Activated T-cell treated with anti-CD3 and anti-CD28 coated beads, Interleukin-2, amount 50 U/mL, for 72 hours (primary cell): ENCODE results near the gene PLXNA1. TPM values are rescaled to one million over a fixed set of nuclear protein-coding genes. Genes with fewer than 3 reads are reported as not detected.

Experiments used
- ATAC-seq, 2 donors: fragments of 150-1000 bp; cut with Tn5 transposase; replicated peaks in 1 of 2; 2 replicates each; pipeline ENCODE4 v1.10.0; 2021; ENCODE audit warnings: moderate library complexity in 2 of 2, mild to moderate bottlenecking in 1 of 2
- DNase-seq, 2 donors: peaks; one replicate each; pipeline ENCODE4 v3.0.0; 2021 to 2022; ENCODE audit warnings: mixed read lengths in 1 of 2
- H3K27ac Mint-ChIP-seq: one replicate; pipeline ENCODE4 v1.8.0; 2022; ENCODE audit warnings: mild to moderate bottlenecking, moderate library complexity, mixed read lengths
- H3K27me3 Mint-ChIP-seq: one replicate; pipeline ENCODE4 v1.8.0; 2022; ENCODE audit warnings: low read depth, mixed read lengths
- H3K36me3 Mint-ChIP-seq, 2 donors: one replicate each; pipeline ENCODE4 v1.8.0; 2022; ENCODE audit warnings: mixed read lengths in 2 of 2, mild to moderate bottlenecking in 1 of 2; ENCODE audit not compliant: insufficient read depth in 2 of 2
- H3K4me1 Mint-ChIP-seq: one replicate; pipeline ENCODE4 v1.8.0; 2022; ENCODE audit warnings: low read depth, mixed read lengths
- H3K4me3 Mint-ChIP-seq, 2 donors: one replicate each; pipeline ENCODE4 v1.8.0; 2022; ENCODE audit warnings: mild to moderate bottlenecking in 2 of 2, mixed read lengths in 2 of 2, moderate library complexity in 2 of 2
- H3K9me3 Mint-ChIP-seq, 2 donors: one replicate each; pipeline ENCODE4 v1.8.0; 2022; ENCODE audit warnings: mixed read lengths in 2 of 2
- total RNA-seq, 2 donors: library from RNA; stranded (reverse); gene quantifications; one replicate each; pipeline ENCODE4 v1.2.3, GENCODE V29; 2022

PLXNA1 gene
- total RNA-seq, 2 donors from 2014 or later: 3.7 to 5.2 TPM

DNA sequence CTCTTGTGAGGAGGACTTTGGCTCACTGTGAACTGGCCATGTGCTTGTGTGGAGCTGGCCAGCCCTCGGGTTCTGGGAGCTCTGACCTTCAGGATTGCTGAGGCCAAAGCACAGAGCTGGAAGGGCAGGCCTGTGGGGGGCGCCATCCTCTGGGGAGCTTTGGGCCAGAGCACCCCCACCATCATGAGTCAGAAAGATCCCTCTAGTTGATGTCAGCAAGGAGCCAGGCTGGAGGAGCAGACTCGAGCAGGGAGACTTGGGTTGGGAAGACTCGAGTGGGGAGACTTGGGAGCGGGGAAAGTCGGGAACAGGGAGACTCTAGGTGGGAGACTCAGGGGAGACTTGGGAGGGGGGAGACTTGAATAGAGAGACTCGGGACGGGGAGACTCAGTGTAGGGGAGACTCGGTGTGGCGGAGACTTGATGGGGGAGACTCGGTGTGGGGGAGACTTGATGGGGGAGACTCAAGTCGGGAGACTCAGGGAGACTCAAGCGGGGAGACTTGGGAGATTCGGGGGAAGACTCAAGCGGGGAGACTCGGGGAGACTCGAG, 37.7 kb upstream of the PLXNA1 start:
- ATAC-seq (no peak), DNase-seq (no peak)
- H3K4me1 Mint-ChIP-seq: no peaks in the 10 kb centered on the region
- H3K27ac Mint-ChIP-seq: no peak overlapping the region
- H3K9me3 Mint-ChIP-seq: no peaks in the 10 kb centered on the region
- H3K27me3 Mint-ChIP-seq: no peaks in the 10 kb centered on the region
- no peak overlapping the region for H3K4me3 Mint-ChIP-seq
- no peaks in the 10 kb centered on the region for H3K36me3 Mint-ChIP-seq

DNA sequence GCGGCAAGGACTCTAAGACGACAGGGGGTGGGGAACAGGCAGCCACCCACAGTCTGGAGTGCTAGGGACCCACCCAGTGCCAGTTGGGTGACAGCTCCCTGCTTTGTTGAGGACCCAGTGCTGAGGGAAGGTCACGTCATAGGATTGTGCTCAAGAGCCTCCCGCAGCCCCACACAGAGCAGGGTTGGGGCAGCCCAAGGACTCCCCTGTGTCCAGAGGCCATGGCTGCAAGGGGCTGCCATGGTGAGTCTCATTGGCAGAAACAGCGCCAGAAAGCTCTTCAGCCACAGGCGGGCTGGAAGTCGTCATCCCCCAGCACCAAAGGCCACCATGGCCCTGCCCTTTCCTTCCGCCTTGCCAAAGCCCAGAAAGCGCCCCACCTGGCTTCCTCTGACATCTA, 37.0 kb upstream of the PLXNA1 start:
- Mint-ChIP-seq H3K27me3 (no peaks in the 10 kb centered on the region), H3K4me1 (no peaks in the 10 kb centered on the region), H3K4me3 (no peak overlapping the region), H3K9me3 (no peaks in the 10 kb centered on the region), H3K36me3 (no peaks in the 10 kb centered on the region), H3K27ac (no peak overlapping the region)
- ATAC-seq: no peak
- DNase-seq: no peak

- DNase-seq: no peak
- no peaks in the 10 kb centered on the region for H3K36me3 Mint-ChIP-seq
- no peak for ATAC-seq
These were observed 36.5 kb upstream of the PLXNA1 start for GRCh38 chr3:126946405-126946804.

GRCh38 chr3:126947429-126947828, 35.5 kb upstream of the PLXNA1 start:
- ATAC-seq (no peak), DNase-seq (no peak)
- Mint-ChIP-seq H3K4me3 (no peak overlapping the region), H3K27ac (no peak overlapping the region), H3K36me3 (no peaks in the 10 kb centered on the region), H3K9me3 (no peaks in the 10 kb centered on the region), H3K4me1 (no peaks in the 10 kb centered on the region), H3K27me3 (no peaks in the 10 kb centered on the region)

More at GRCh38 chr3:126946405-126946804, 36.5 kb upstream of the PLXNA1 start:
- Mint-ChIP-seq H3K9me3 (no peaks in the 10 kb centered on the region), H3K27me3 (no peaks in the 10 kb centered on the region), H3K4me3 (no peak overlapping the region), H3K4me1 (no peaks in the 10 kb centered on the region), H3K27ac (no peak overlapping the region)

- Mint-ChIP-seq H3K27ac (no peak overlapping the region), H3K27me3 (no peaks in the 10 kb centered on the region), H3K4me3 (no peak overlapping the region), H3K4me1 (no peaks in the 10 kb centered on the region), H3K9me3 (no peaks in the 10 kb centered on the region), H3K36me3 (no peaks in the 10 kb centered on the region)
- ATAC-seq (no peak), DNase-seq (no peak)
These were observed 33.9 kb upstream of the PLXNA1 start for GRCh38 chr3:126948980-126949535.

GRCh38 chr3:126951561-126951960, 31.4 kb upstream of the PLXNA1 start:
- no peaks in the 10 kb centered on the region for H3K9me3 Mint-ChIP-seq
- H3K36me3 Mint-ChIP-seq: no peaks in the 10 kb centered on the region
- no peaks in the 10 kb centered on the region for H3K4me1 Mint-ChIP-seq
- H3K4me3 Mint-ChIP-seq: no peak overlapping the region
- no peak for ATAC-seq
- no peaks in the 10 kb centered on the region for H3K27me3 Mint-ChIP-seq
- no peak for DNase-seq
- H3K27ac Mint-ChIP-seq: no peak overlapping the region

DNA sequence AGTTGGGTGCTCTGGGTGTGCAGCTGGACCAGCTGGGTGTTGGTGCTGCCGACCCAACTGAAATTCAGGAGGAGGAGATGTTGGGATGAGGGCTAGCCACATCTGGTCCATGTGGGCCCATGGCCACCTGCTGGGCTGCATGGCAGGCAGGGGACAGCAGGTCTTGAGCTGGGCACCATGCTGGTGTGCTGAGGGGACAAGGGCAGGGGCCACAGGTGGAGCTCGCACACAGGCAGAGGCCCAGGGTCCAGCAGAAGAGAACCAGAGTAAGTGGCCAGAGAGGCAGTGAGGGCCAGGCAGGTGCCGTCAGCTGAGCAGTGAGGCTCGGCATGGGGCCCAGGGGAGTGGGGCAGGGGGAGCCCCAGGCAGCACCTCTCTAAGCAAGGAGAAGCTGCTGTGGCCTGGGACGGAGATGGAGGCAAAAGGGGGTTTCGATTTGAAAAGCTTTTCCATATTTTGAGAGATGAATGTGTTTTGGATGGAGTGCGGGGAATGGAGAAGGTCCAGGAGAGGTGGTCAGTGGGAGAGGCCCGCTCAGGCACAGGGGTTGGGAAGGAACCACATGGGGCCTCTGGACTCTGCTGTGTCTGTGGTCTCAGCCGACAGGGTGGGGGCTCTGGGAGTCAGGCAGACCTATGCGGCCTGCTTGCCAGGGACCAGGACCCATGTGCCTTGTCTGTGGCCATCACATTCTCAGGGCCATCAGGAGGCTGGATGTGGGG, 30.5 kb upstream of the PLXNA1 start:
- ATAC-seq (no peak), DNase-seq (no peak)
- H3K36me3 Mint-ChIP-seq: no peaks in the 10 kb centered on the region
- no peaks in the 10 kb centered on the region for H3K4me1 Mint-ChIP-seq
- no peak overlapping the region for H3K27ac Mint-ChIP-seq
- no peak overlapping the region for H3K4me3 Mint-ChIP-seq
- no peaks in the 10 kb centered on the region for H3K9me3 Mint-ChIP-seq
- no peaks in the 10 kb centered on the region for H3K27me3 Mint-ChIP-seq

- H3K4me1 Mint-ChIP-seq: no peaks in the 10 kb centered on the region
- DNase-seq: no peak
- no peak overlapping the region for H3K27ac Mint-ChIP-seq
These were observed 29.8 kb upstream of the PLXNA1 start for GRCh38 chr3:126952983-126953660.

GRCh38 chr3:126954141-126954842, 28.6 kb upstream of the PLXNA1 start:
- peak; percentile 72 to 92 for ATAC-seq
- Mint-ChIP-seq H3K27ac (no peak overlapping the region), H3K9me3 (no peaks in the 10 kb centered on the region), H3K4me1 (no peaks in the 10 kb centered on the region), H3K27me3 (no peaks in the 10 kb centered on the region), H3K36me3 (no peaks in the 10 kb centered on the region), H3K4me3 (no peak overlapping the region)
- peak in 1 of 2 donors; percentile 13 for DNase-seq

More at GRCh38 chr3:126952983-126953660, 29.8 kb upstream of the PLXNA1 start:
- H3K4me3 Mint-ChIP-seq: no peak overlapping the region
- no peaks in the 10 kb centered on the region for H3K9me3 Mint-ChIP-seq
- ATAC-seq: no peak
- no peaks in the 10 kb centered on the region for H3K27me3 Mint-ChIP-seq
- no peaks in the 10 kb centered on the region for H3K36me3 Mint-ChIP-seq

- no peak for ATAC-seq
- Mint-ChIP-seq H3K36me3 (peaks cover 0 to under 1% of the 10 kb centered on the region in 2 donors), H3K4me1 (no peaks in the 10 kb centered on the region), H3K27me3 (no peaks in the 10 kb centered on the region), H3K9me3 (no peaks in the 10 kb centered on the region), H3K4me3 (no peak overlapping the region), H3K27ac (no peak overlapping the region)
- DNase-seq: no peak
These were observed 27.7 kb upstream of the PLXNA1 start for GRCh38 chr3:126955004-126955790.

GRCh38 chr3:126956361-126956760, 26.6 kb upstream of the PLXNA1 start:
- ATAC-seq (no peak), DNase-seq (no peak)
- Mint-ChIP-seq H3K9me3 (no peaks in the 10 kb centered on the region), H3K4me1 (no peaks in the 10 kb centered on the region), H3K4me3 (no peak overlapping the region), H3K27ac (no peak overlapping the region), H3K36me3 (peaks cover 0 to 2% of the 10 kb centered on the region in 2 donors), H3K27me3 (no peaks in the 10 kb centered on the region)

GRCh38 chr3:126956866-126957650, 25.9 kb upstream of the PLXNA1 start:
- no peak for ATAC-seq
- H3K9me3 Mint-ChIP-seq: no peaks in the 10 kb centered on the region
- no peak overlapping the region for H3K4me3 Mint-ChIP-seq

More at GRCh38 chr3:126956866-126957650, 25.9 kb upstream of the PLXNA1 start:
- Mint-ChIP-seq H3K36me3 (peaks cover 0 to 2% of the 10 kb centered on the region in 2 donors), H3K4me1 (no peaks in the 10 kb centered on the region), H3K27me3 (no peaks in the 10 kb centered on the region), H3K27ac (no peak overlapping the region)
- DNase-seq: no peak
